Stimulated activated CD8-positive, alpha-beta memory T cell treated with anti-CD3 and anti-CD28 coated beads, Interleukin-12 subunit alpha, Interleukin-12 subunit beta, amount 100 ng/mL, for 1 hour (primary cell): ENCODE data around the gene FNDC3B.

Experiments used
- DNase-seq: peaks from one replicate; pipeline ENCODE4 v3.0.0-alpha.2; 2020; ENCODE audit warnings: low read depth

FNDC3B gene

GRCh38 chr3:172135820-172136219, 96.4 kb downstream of the FNDC3B start:
- no peak for DNase-seq

- no peak for DNase-seq
Observed at GRCh38 chr3:172136330-172136729, 97.0 kb downstream of the FNDC3B start.

- no peak for DNase-seq
Observed at GRCh38 chr3:172137287-172138192, 98.2 kb downstream of the FNDC3B start.

GRCh38 chr3:172138193-172138537, 98.8 kb downstream of the FNDC3B start:
- no peak for DNase-seq

- DNase-seq, result no peak
Observed at GRCh38 chr3:172138792-172139507, 99.6 kb downstream of the FNDC3B start.

- DNase-seq, result no peak
Observed at GRCh38 chr3:172139528-172140276, 100.3 kb downstream of the FNDC3B start.

GRCh38 chr3:172140499-172141391, 101.4 kb downstream of the FNDC3B start:
- no peak for DNase-seq

- no peak for DNase-seq
Observed at GRCh38 chr3:172142051-172142863, 102.9 kb downstream of the FNDC3B start.

- DNase-seq, result no peak
Observed at GRCh38 chr3:172142864-172143451, 103.6 kb downstream of the FNDC3B start.

GRCh38 chr3:172143739-172144497, 104.5 kb downstream of the FNDC3B start:
- DNase-seq, result no peak

GRCh38 chr3:172144601-172145000, 105.2 kb downstream of the FNDC3B start:
- no peak for DNase-seq

GRCh38 chr3:172145031-172145686, 105.8 kb downstream of the FNDC3B start:
- no peak for DNase-seq

- no peak for DNase-seq
Observed at GRCh38 chr3:172146349-172146748, 107.0 kb downstream of the FNDC3B start.

- DNase-seq, result no peak
Observed at GRCh38 chr3:172147113-172147818, 107.9 kb downstream of the FNDC3B start.

- DNase-seq, result no peak
Observed at GRCh38 chr3:172148241-172148640, 108.9 kb downstream of the FNDC3B start.

- DNase-seq, result no peak
Observed at GRCh38 chr3:172148702-172149565, 109.6 kb downstream of the FNDC3B start.

- no peak for DNase-seq
Observed at GRCh38 chr3:172150268-172150667, 110.9 kb downstream of the FNDC3B start.
